NCI-H446 treated with DMSO at 0.1 percent for 48 hours (cell line): ENCODE measurements around the gene AUTS2.

Experiments
- DNase-seq: peaks from one replicate; lab custom pipeline; 2025; lab: John Stamatoyannopoulos, UW

AUTS2 gene

GRCh38 chr7:70829221-70830059, 1231.2 kb downstream of the AUTS2 start:
- DNase-seq = no peak

DNA sequence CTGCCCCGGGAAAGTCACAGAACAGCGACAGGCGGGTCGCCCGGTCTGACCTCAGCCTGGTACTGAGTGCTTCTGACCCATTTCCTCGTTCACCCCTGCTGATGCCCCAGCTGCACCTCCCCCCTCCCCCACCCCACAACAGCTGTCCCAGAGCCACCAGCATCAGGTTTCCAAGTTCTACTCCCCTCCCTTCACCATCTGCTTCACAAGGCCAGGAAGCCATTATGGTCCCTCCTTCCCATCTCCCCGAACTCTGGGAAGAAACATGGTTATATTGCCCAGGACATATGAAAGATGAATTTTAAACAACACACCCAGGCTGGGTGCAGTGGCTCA, 1231.8 kb downstream of the AUTS2 start:
- no peak for DNase-seq

DNA sequence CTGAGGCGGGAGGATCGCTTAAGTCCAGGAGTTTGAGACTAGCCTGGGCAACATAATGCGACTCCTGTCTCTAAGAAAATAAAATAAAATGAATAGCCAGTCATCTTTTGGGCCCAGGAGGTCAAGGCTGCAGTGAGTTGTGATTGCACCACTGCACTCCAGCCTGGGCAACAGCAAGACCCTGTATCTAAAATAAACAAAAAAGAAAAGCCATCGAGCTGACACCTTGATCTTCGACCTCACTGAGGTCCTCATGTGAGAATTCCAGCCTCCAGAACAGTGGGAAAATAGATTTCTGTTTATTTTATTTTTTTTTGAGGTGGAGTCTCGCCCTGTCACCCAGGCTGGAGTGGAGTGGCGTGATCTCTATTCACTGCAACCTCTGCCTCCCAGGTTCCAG, 1232.2 kb downstream of the AUTS2 start:
- no peak for DNase-seq

- no peak for DNase-seq
Measured at GRCh38 chr7:70833726-70834125, 1235.5 kb downstream of the AUTS2 start.

GRCh38 chr7:70834424-70834823, 1236.1 kb downstream of the AUTS2 start:
- no peak for DNase-seq

- DNase-seq = no peak
Measured at GRCh38 chr7:70835658-70836057, 1237.4 kb downstream of the AUTS2 start.

DNA sequence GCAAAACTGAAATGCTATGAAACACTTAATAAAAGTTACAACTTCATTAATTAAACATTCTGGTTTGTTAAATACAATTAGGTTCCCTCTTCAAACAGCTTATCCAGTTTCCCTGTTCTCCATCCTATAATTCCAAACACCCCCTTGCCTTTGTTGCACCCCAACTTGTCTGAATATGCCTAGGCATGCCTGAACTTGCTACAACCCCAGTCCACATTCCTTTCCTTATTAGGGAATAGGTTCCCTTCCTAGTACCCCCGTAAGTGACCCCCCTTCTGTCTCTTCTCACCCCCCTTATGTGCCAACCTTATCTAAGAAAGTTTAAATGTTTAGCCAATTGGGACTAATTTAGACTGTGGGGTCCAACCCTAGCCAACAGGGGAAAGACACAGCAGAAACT, 1238.0 kb downstream of the AUTS2 start:
- DNase-seq = no peak

DNA sequence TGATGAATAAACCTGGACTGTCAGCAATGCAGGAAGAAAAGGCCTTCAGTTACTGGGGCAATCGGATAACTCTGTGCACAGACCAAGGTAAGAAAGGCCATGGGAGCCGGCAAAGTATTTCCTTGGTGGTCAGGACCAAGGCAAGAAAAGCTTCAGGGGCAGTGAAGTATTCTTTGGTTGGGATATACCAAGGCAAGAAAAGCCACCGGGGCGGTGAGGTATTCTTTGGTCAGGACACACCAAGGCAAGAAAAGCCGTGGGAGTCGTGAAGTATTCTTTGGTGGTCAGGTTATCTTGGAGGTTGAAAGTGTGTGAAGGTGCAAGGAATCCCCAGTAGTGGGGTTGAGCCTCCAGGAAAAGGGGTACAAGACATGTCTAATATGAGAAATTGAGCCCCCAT, 1238.7 kb downstream of the AUTS2 start:
- DNase-seq = no peak

DNA sequence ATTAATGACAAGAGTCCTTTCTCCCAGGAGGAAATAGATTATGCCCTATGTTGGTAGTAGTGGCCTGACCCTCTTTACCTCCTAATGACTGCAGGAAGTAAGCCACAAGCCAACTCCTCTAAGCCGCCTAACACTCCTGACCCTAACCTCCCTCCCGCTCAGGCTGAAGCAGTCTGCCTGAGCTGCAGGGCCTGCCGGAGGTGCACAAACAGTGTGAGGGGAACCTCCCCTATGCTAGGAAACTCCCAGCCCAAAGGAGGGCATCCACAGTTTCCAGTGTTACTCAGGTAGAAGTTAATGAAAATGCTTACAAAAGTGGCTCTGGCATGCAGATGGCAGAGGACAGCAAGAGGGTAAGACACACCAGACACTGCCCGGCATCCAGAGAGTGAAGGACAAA, 1239.3 kb downstream of the AUTS2 start:
- no peak for DNase-seq

GRCh38 chr7:70838292-70838907, 1240.1 kb downstream of the AUTS2 start:
- DNase-seq = no peak
